ENCODE data around the gene KLK10. TPM values are rescaled to one million over a fixed set of nuclear protein-coding genes. Genes with fewer than 3 reads are reported as not detected.

Gene KLK10
- total RNA-seq, 1 donor from 2014 or later = not detected

GRCh38 chr19:51023946-51024345, 4.4 kb upstream of the KLK10 start:
- no peaks in the 10 kb centered on the region for H3K36me3 Mint-ChIP-seq (ENCODE audit: insufficient read depth)
- peaks cover 11% of the 10 kb centered on the region for H3K4me1 Mint-ChIP-seq (ENCODE audit: low read depth)
- H3K27me3 Mint-ChIP-seq = peaks cover 45% of the 10 kb centered on the region
- H3K4me3 Mint-ChIP-seq (ENCODE audit: low read depth) = no peak overlapping the region
- no peak overlapping the region for H3K27ac Mint-ChIP-seq
- no peak for DNase-seq (ENCODE audit: low spot score, unreplicated experiment)
- TF ChIP-seq, protein P1, sequence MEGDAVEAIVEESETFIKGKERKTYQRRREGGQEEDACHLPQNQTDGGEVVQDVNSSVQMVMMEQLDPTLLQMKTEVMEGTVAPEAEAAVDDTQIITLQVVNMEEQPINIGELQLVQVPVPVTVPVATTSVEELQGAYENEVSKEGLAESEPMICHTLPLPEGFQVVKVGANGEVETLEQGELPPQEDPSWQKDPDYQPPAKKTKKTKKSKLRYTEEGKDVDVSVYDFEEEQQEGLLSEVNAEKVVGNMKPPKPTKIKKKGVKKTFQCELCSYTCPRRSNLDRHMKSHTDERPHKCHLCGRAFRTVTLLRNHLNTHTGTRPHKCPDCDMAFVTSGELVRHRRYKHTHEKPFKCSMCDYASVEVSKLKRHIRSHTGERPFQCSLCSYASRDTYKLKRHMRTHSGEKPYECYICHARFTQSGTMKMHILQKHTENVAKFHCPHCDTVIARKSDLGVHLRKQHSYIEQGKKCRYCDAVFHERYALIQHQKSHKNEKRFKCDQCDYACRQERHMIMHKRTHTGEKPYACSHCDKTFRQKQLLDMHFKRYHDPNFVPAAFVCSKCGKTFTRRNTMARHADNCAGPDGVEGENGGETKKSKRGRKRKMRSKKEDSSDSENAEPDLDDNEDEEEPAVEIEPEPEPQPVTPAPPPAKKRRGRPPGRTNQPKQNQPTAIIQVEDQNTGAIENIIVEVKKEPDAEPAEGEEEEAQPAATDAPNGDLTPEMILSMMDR (IDR thresholded peaks at IDR 0.05; ENCODE audit: unreplicated experiment) = no peak
- H3K9me3 Mint-ChIP-seq (ENCODE audit: low read depth) = no peaks in the 10 kb centered on the region

- H3K27me3 Mint-ChIP-seq = peaks cover 57% of the 10 kb centered on the region
- DNase-seq (ENCODE audit: low spot score, unreplicated experiment) = no peak
- H3K9me3 Mint-ChIP-seq (ENCODE audit: low read depth) = no peaks in the 10 kb centered on the region
- H3K4me1 Mint-ChIP-seq (ENCODE audit: low read depth) = peaks cover 12% of the 10 kb centered on the region
- H3K27ac Mint-ChIP-seq = no peak overlapping the region
- H3K36me3 Mint-ChIP-seq (ENCODE audit: insufficient read depth) = no peaks in the 10 kb centered on the region
- TF ChIP-seq, protein P1 (IDR thresholded peaks at IDR 0.05; ENCODE audit: unreplicated experiment) = no peak
- no peak overlapping the region for H3K4me3 Mint-ChIP-seq (ENCODE audit: low read depth)
Measured at GRCh38 chr19:51022526-51022925, 3.0 kb upstream of the KLK10 start.

DNA sequence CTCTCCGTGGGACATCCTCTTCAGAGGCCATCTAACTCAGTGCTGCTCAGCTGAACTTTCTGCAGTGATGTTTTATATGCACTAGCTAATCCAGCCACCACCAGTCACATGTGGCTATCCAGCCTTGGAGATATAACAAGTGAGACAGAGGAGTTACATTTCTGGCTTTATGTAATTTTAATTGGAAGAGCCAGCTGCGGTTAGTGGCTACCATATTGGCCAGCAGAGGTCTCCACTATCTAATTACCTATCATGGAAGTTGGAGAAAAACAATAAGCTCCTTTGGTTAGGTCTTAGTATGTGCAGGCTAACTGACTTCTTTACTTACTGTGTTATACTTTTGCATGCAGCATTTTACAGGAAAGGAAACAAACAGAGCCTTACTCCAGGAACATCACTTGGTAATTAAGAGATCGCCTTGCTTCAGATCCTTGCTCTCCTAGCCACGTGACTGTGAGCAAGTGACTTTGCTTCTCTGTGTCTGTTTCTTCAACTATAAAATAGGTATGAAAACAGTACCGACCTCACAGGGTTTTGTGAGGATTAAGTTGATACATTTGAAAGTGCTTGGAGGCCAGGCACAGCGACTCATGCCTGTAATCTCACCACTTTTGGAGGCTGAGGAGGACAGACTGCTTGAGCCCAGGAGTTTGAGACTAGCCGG, 1.6 kb upstream of the KLK10 start:
- Mint-ChIP-seq H3K4me3 (ENCODE audit: low read depth) (no peak overlapping the region), H3K27me3 (peaks cover 61% of the 10 kb centered on the region), H3K9me3 (ENCODE audit: low read depth) (no peaks in the 10 kb centered on the region), H3K4me1 (ENCODE audit: low read depth) (peaks cover 11% of the 10 kb centered on the region), H3K27ac (no peak overlapping the region), H3K36me3 (ENCODE audit: insufficient read depth) (no peaks in the 10 kb centered on the region)
- TF ChIP-seq, protein P1 (IDR thresholded peaks at IDR 0.05; ENCODE audit: unreplicated experiment) = peak; percentile 73
- DNase-seq (ENCODE audit: low spot score, unreplicated experiment) = no peak

- peaks cover 6% of the 10 kb centered on the region for H3K4me1 Mint-ChIP-seq (ENCODE audit: low read depth)
- peaks cover 69% of the 10 kb centered on the region for H3K27me3 Mint-ChIP-seq
- H3K36me3 Mint-ChIP-seq (ENCODE audit: insufficient read depth) = no peaks in the 10 kb centered on the region
- DNase-seq (ENCODE audit: low spot score, unreplicated experiment) = no peak
- no peaks in the 10 kb centered on the region for H3K9me3 Mint-ChIP-seq (ENCODE audit: low read depth)
- H3K4me3 Mint-ChIP-seq (ENCODE audit: low read depth) = peak overlapping the region; percentile 61
- TF ChIP-seq, protein P1 (IDR thresholded peaks at IDR 0.05; ENCODE audit: unreplicated experiment) = no peak
- H3K27ac Mint-ChIP-seq = peak overlapping the region; percentile 31
Measured at GRCh38 chr19:51018745-51019543, 565 bp downstream of the KLK10 start.

DNA sequence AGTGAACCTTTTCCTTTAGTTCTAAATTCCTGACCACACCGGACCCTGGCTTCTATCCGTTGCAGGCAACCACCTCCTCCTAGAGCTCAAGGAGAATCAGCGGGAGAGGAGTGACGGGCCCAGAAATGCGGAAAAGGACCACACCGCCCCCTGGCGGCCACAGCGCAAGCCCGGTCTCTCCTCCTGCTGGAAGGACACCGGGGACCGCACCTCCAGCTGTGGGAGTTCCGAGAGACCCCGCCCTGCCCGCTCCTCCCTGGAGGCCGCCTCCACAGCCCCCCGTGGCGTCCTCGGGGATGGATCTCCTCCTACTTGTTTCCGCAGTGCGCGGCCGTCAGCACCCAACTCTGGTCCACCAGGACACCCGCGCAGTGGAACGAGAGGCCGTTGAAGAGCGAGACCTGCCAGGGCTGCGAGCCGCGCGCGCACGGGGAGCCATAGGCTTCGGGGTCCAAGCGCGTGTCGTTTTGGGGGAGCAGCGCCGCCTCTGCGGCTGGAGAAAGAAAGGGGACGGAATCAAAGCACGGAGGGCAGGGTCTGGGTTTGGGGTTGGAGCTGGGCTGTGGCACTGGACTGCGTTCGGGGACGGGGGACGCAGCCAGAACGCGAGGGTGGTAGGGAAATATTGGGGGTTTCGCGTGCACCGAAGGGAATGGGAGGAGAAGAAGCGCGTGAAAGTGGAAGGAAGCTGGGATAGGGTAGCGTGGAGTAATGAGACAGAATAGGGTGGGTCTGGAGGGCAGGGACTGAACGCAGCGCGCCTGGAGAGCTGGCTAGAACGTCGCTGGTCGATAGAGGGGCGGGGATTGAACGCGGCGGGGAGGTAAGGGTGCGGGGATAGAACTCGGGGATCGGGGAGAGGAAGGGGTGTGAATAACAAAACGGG, 2.5 kb downstream of the KLK10 start:
- H3K27ac Mint-ChIP-seq = peak overlapping the region; percentile 81
- H3K4me1 Mint-ChIP-seq (ENCODE audit: low read depth) = peaks cover 6% of the 10 kb centered on the region
- no peaks in the 10 kb centered on the region for H3K36me3 Mint-ChIP-seq (ENCODE audit: insufficient read depth)
- H3K4me3 Mint-ChIP-seq (ENCODE audit: low read depth) = peak overlapping the region; percentile 72
- H3K27me3 Mint-ChIP-seq = peaks cover 72% of the 10 kb centered on the region
- TF ChIP-seq, protein P1 (IDR thresholded peaks at IDR 0.05; ENCODE audit: unreplicated experiment) = peak; percentile 75
- DNase-seq (ENCODE audit: low spot score, unreplicated experiment) = peak; percentile 47
- H3K9me3 Mint-ChIP-seq (ENCODE audit: low read depth) = no peaks in the 10 kb centered on the region

Measured in progenitor cell of endocrine pancreas (in vitro differentiated cells).